HG02763 (cell line): ENCODE results near the gene WASL.
"Not testable (repeated sequence)": the region's sequence is repeated elsewhere in the genome, so short reads cannot be mapped to it uniquely, and the experiment has no call there.

Experiments used
- ATAC-seq: cut with Tn5 transposase; IDR thresholded peaks from one replicate; pipeline ENCODE4 v1.9.1; 2021; ENCODE audit warnings: mild to moderate bottlenecking, moderate library complexity; ENCODE audit not compliant: unreplicated experiment

WASL gene

DNA sequence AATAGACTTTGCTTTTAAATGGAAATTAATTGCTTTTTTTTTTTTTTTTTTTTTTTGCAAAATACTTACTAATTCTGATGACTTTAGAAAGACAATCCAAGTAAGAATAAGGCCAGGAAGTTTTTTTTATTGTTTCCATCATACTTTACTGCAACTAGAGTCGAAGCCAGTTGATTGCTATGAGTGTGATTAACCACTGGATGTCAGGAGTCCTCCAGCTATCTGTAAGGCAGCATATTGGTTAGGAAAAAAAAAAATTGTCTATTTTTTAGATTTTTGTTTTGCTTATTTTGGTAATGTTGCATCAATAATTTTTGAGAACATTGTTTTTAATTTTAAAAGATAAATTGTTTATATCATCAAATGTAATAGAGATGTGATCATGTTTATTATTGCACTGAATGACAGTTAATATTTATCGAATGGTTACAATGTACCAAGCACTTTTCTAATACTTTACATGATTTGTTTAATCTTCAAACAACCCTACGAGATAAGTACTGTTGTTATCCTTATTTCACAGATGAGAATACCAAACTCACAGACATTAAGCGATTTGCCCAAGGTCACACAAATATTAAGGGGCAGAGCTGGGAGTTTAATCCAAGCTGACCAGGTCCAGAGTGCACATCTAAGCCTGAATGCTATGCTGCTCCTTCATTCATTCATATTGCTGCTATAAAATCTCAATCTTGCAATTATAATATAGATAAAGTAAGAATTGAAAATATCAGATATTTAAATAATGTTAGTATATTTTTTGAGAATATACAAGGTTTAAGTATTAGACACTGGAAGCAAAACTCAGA is 113.0 kb downstream of the WASL start:
- ATAC-seq: no peak

DNA sequence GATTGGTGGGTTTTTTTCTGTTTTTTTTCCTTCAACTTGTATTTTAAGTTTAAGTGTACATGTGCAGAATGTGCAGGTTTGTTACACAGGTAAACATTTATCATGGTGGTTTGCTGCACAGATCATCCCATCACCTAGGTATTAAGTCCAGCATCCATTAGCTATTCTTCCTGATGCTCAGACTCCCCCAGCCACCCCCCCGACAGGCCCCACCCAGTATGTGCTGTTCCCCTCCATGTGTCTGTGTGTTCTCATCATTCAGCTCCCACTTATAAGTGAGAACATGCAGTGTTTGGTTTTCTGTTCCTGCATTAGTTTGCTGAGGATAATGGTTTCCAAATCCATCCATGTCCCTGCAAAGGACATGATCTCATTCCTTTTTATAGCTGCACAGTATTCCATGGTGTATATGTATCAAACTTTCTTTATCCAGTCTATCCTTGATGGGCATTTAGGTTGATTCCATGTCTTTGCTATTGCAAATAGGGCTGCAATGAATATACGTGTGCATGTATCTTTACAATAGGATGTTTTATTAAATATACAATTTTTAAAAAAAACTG is 114.7 kb downstream of the WASL start:
- not testable (repeated sequence) for ATAC-seq

DNA sequence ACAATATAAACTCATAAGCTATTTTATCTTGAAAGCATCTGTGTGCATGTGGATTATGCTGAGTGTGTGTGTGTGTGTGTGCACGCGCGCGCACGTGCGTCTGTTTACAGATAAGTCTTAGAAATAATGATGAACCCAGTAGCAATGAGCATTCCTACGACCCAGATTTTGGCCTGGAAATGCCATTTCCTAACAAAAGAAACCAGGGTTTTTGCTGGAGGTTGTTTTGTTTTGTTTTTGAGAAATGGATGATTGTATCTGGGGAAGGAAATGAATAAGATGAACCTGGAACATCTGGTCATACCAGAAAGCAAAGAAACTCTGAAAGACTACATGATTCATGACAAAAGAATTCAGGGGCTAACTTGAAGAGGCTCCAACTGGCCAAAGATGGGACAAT is 115.2 kb downstream of the WASL start:
- ATAC-seq: no peak

DNA sequence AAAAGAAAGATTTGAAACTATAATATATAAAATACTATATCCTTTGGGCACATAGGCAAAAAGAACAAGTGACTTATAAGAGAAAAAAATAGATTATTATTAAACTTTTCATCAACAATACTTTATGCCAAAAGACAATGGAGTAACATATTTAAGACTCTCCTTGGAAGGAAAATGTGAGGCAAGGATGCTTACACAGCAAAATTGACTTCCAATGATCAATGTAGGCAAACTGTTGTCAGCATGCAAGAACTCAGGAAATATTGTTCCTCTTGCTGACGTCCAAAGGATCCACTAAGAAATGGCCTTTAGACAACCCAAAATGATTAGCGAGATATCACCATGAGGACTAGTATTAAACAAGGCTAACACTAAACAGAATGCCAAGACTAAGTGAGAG is 116.0 kb downstream of the WASL start:
- ATAC-seq: no peak
